ENCODE results near the gene RNMT. TPM values are rescaled to one million over a fixed set of nuclear protein-coding genes. Genes with fewer than 3 reads are reported as not detected.

Gene RNMT
- total and polyA plus RNA-seq, 2 experiments from 2014 or later: 40.7 to 188 TPM

- peaks cover 7% of the 10 kb centered on the region for H3K36me3 Mint-ChIP-seq (ENCODE audit: low read depth)
- H3K9me2 ChIP-seq (ENCODE audit: insufficient read depth): no peaks in the 10 kb centered on the region
- peak overlapping the region; percentile 99 for H3K27ac Mint-ChIP-seq
- peak overlapping the region; percentile 87 for H3K4me2 ChIP-seq
- H3K4me1 Mint-ChIP-seq: peaks cover 12% of the 10 kb centered on the region
- H2AFZ ChIP-seq: peak overlapping the region; percentile 78; the same call in 1 of the 2 replicates
- H3K4me3 Mint-ChIP-seq: peak overlapping the region; percentile 88
- H3K27ac ChIP-seq (ENCODE audit: low read depth): peak overlapping the region; percentile 83
- H3K36me3 ChIP-seq (ENCODE audit: insufficient read depth): no peaks in the 10 kb centered on the region
- peaks cover 3% of the 10 kb centered on the region for H3K27me3 Mint-ChIP-seq (ENCODE audit: insufficient read depth, low read depth, poor library complexity)
- peak overlapping the region; percentile 97 for H3K4me3 ChIP-seq
- H3K4me1 ChIP-seq (ENCODE audit: insufficient read depth): peaks cover 13% of the 10 kb centered on the region
- no peaks in the 10 kb centered on the region for H3K9me3 Mint-ChIP-seq
- peaks cover 95% of the 10 kb centered on the region for H3K79me2 ChIP-seq (replicated peaks; ENCODE audit: insufficient read depth)
- peak; percentile 37 for ATAC-seq
- peaks cover 20% of the 10 kb centered on the region; the same call in 1 of the 2 replicates for H4K20me1 ChIP-seq (replicated peaks; ENCODE audit: insufficient read depth)
- no peaks in the 10 kb centered on the region for H3K27me3 ChIP-seq (ENCODE audit: insufficient read depth)
- peak; percentile 66 for DNase-seq (ENCODE audit: low spot score)
- no peaks in the 10 kb centered on the region for H3F3A ChIP-seq (replicated peaks; ENCODE audit: low read depth)
- TF ChIP-seq ETS1 (IDR thresholded peaks at IDR 0.05): no peak
- no peak for TF ChIP-seq ZNF462 (CRISPR knock-in tag; IDR thresholded peaks at IDR 0.05)
- TF ChIP-seq EZH2phosphoT487 (IDR thresholded peaks at IDR 0.05; ENCODE audit: unreplicated experiment): no peak
- no peak for TF ChIP-seq STAT1 (IDR thresholded peaks at IDR 0.05; ENCODE audit: unreplicated experiment)
- no peak for TF ChIP-seq EZH2 (IDR thresholded peaks at IDR 0.05; ENCODE audit: low read depth, unreplicated experiment)
- TF ChIP-seq CTCF (conservative IDR thresholded peaks at IDR 0.05; ENCODE audit: low read depth in 2 of 2): no peak
- no peak for TF ChIP-seq POLR2AphosphoS5 (IDR thresholded peaks at IDR 0.05; ENCODE audit: low read depth)
- no peak for TF ChIP-seq ZNF114 (CRISPR knock-in tag; IDR thresholded peaks at IDR 0.05)
Measured at GRCh38 chr18:13726972-13727331, 479 bp downstream of the RNMT start.
